Urinary bladder (tissue), 4 donors: ENCODE results near the gene SNAPIN. TPM values are rescaled to one million over a fixed set of nuclear protein-coding genes. Genes with fewer than 3 reads are reported as not detected.

ENCODE experiments used
- DNase-seq: peaks from one replicate; pipeline ENCODE4 v3.0.0-alpha.2; 2015; ENCODE audit errors: extremely low spot score
- H3K27ac ChIP-seq: one replicate; pipeline ENCODE4 v1.5.1; 2013; ENCODE audit warnings: low read depth, mild to moderate bottlenecking, moderate library complexity
- H3K36me3 ChIP-seq: one replicate; pipeline ENCODE4 v1.6.1; 2013; ENCODE audit warnings: mild to moderate bottlenecking, moderate library complexity; ENCODE audit not compliant: insufficient read depth
- H3K4me1 ChIP-seq: one replicate; pipeline ENCODE4 v1.6.1; 2013; ENCODE audit warnings: mild to moderate bottlenecking, moderate library complexity; ENCODE audit not compliant: insufficient read depth
- H3K4me3 ChIP-seq: one replicate; pipeline ENCODE4 v1.5.1; 2013; ENCODE audit warnings: low read depth, low read length
- WGBS: extraction: QIAGEN DNeasy Blood & Tissue Kit; methylation state at CpG from one replicate; pipeline ENCODE4 v1.1.7; 2013; 5-methylcytosine and 5-hydroxymethylcytosine counted together
- polyA plus RNA-seq: library from polyadenylated mRNA; stranded (reverse); fragments of 200-250 nt; gene quantifications from one replicate; pipeline ENCODE4 v1.2.3, GENCODE V29; 2013
- total RNA-seq: library from RNA; depleted of rRNA; stranded (reverse); fragments of >200 nt; gene quantifications from one replicate; pipeline ENCODE4 v1.2.3, GENCODE V29; 2014
- donor health status: healthy with polysubstance abuse.
- donor health status: healthy.

SNAPIN gene
- total and polyA plus RNA-seq, 2 donors = 36.9 to 55.9 TPM

DNA sequence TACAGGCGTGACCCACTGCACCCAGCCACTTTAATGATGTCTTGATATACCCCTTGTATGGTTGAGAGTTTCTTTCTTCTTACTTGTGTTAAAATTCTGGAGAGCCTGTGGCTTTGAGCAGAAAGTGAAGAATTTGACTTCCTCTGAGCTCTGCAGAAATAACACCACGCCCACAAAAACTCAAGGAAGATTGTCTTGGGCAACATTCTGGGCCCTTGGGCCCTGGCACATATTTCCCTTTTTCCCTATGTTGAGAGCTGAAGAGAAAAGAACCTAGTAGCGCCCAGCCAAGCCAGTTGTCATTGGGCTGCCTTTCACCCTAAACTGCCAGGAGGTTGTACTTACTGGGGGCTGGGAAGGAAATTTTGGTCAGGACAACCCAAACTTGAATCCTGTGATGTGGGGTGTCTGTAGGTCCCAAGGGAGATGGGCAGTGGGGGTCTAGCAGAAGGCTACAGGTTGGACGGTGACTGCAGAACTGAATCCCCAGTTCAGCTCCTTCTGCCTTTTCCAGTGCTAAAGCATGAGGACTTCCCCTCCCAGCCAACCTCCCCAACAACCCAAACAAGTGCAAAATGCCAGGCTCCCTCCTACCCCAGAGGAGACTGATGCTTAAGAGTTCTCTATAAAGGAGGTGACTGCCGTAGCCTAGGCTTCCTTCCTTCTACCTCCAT lies 11.7 kb upstream of the SNAPIN start:
- H3K36me3 ChIP-seq = peaks cover 5% of the 10 kb centered on the region
- no peak overlapping the region for H3K27ac ChIP-seq
- 82% methylated on average over 5 of the region's 5 CpGs for WGBS

DNA sequence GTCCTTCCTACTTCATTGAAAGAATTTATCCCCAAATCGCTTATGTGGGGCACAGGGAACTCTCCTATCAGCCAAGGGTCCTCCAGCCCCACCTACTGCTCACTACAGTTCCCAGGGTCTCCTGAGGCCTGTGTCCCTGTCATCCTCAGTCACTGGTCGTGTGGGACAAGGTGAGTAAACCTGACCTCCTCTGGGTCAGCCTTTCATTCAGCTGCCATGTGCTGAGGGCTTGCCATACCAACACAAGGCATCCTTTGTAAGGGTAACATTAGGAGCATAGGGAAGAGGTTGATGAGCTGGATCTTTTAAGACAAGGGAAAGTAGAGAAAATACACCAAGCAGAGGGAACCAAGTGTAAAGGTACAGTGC lies 11.2 kb upstream of the SNAPIN start:
- no peak overlapping the region for H3K27ac ChIP-seq
- no peaks in the 10 kb centered on the region for H3K4me1 ChIP-seq
- peaks cover 5% of the 10 kb centered on the region for H3K36me3 ChIP-seq
- no peak for DNase-seq
- no peak overlapping the region for H3K4me3 ChIP-seq
- 47% methylated on average over 2 of the region's 2 CpGs for whole genome bisulfite sequencing

More for the DNA sequence above, 11.7 kb upstream of the SNAPIN start:
- Histone ChIP-seq H3K4me1 (no peaks in the 10 kb centered on the region), H3K4me3 (no peak overlapping the region)
- no peak for DNase-seq

DNA sequence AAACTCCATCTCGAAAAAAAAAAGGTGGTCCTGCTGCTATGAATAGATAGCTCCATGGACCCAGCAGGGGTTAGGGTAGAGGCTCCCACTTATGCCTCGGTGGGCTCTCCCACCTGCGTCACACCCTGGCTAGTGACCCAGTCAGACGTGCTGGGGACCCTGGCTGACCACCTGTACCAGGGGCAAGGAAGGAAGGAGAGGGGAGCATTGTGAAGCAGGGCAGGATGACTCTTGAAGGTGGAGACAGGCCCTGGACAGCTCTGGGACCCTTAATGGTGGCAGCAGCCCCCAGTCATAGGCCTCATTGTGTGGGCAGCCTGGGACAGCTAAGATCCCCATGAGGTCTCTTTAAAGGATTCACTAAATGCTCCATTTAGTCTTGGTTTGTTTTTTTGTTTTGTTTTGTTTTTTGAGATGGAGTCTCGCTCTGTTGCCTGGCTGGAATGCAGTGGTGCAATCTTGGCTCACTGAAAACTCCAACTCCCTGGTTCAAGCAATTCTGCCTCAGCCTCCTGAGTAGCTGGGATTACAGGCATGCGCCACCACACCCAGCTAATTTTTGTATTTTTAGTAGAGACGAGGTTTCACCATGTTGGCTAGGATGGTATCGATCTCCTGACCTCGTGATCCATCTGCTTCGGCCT lies 10.4 kb upstream of the SNAPIN start:
- WGBS = 89% methylated on average over 10 of the region's 10 CpGs
- Histone ChIP-seq H3K36me3 (peaks cover 5% of the 10 kb centered on the region), H3K27ac (no peak overlapping the region), H3K4me3 (no peak overlapping the region), H3K4me1 (no peaks in the 10 kb centered on the region)
- no peak for DNase-seq

DNA sequence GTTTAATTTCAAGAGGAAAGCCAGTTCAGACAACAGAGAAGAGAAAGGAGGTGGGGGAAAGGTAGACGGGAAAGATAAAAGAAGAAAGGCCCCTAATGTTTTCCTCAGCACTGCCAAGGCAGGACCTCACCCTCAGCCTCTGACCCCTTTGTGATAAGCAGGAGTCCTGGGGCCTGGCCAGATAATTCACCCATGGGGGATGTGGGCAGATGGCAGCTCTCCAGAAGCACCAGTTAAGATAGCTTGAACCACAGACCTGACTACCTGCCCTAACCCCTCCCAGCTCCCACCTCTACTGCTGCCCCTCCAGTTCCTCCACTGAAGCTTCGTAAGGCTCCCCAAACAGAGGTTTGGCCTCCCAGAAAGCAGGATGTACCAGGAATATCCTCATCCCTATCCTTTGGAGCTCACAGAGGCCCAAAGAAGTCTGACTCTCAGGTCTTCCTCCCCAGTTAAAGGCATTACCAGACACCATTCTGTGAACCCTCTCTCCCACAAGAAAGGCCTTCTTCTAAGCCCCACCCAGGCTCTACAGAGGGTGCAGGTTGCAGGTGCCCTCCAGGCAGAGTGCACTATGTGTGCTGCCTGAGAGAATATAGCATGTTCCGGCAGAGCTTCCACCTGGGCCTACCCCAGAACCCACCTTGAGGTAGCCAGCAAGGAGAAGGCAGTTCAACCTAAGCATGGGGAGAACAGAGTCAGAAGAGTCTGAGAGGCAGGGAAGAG lies 9.2 kb upstream of the SNAPIN start:
- H3K27ac ChIP-seq = no peak overlapping the region
- no peak for DNase-seq
- H3K4me1 ChIP-seq = no peaks in the 10 kb centered on the region
- WGBS = 53% methylated on average over 3 of the region's 3 CpGs
- peaks cover 5% of the 10 kb centered on the region for H3K36me3 ChIP-seq
- H3K4me3 ChIP-seq = no peak overlapping the region

DNA sequence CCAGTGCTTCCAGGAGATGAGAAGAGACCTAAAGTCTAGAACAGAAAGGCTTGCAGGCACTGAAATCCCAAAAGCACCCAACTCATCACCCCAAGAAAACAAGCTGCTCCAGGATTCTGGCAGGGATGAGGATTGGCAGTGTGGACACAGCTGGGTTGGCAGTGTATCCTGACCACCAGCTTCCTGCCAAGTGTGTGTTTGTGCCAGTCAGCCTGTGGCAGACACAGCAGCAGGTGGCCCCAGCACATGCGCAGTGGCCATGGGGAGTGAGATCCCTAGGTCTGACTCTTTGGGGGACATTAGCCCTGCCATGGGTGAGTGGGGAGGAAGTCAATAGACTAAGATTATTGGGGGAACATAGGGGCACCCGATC lies 8.7 kb upstream of the SNAPIN start:
- 84% methylated on average over 2 of the region's 2 CpGs for WGBS
- Histone ChIP-seq H3K4me1 (no peaks in the 10 kb centered on the region), H3K27ac (no peak overlapping the region), H3K36me3 (peaks cover 3% of the 10 kb centered on the region), H3K4me3 (no peak overlapping the region)
- DNase-seq = no peak

DNA sequence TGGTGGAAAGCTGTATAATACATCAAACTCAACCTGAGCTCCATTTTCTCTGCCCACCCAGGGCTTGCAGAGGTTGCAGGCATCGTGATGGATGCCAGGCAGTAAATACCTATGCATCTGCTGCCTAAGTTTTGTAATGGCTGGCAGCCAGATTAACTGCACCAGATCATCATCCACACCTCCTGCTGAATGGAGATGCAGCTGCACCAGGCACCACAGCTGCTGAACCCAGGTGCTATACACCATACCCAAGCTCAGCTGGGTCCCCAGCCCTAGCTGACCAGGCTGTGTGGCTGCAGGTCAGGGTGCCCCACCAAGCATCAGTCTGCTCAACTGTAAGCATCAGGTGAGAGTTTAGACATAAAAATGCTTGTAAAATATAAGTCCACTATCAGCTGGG lies 6.7 kb upstream of the SNAPIN start:
- no peaks in the 10 kb centered on the region for H3K36me3 ChIP-seq
- H3K4me3 ChIP-seq = no peak overlapping the region
- H3K4me1 ChIP-seq = no peaks in the 10 kb centered on the region
- DNase-seq = no peak
- H3K27ac ChIP-seq = no peak overlapping the region
- 60% methylated on average over 1 of the region's 1 CpG for WGBS

DNA sequence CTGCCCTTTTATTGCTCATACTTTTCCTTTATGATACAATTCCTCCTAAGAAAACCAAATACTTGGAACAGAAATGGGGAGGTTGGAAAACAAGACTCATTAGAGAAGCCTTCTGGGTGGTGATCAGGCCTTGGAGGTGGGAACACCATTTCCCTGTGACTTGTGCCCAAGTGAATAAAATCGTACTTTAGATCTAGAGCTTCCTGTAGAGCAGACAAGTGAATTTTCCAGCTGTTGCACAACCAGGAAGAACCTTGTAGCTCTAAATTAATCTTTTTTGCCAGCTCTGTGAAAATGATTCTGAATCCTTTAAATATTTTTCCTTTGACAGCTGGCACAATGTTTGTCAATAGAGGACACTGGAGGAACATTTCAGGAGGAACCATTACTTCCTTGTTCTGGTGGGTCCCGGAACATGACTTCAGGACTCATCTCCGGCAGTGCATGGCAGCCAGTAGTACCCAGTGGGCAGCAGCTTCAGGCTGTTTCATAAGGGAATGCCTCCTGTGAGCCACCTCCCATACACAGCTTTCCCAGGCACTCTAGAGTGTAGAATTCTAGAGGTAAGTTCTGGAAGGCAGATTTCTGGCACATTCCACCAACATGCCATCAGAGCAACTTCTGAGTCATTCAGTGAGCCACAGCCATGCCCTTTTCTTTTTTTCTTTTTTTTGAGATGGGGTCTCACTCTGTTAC lies 5.5 kb upstream of the SNAPIN start:
- Histone ChIP-seq H3K27ac (no peak overlapping the region), H3K4me3 (no peak overlapping the region), H3K4me1 (no peaks in the 10 kb centered on the region), H3K36me3 (no peaks in the 10 kb centered on the region)
- 60% methylated on average over 3 of the region's 3 CpGs for WGBS
- no peak for DNase-seq

DNA sequence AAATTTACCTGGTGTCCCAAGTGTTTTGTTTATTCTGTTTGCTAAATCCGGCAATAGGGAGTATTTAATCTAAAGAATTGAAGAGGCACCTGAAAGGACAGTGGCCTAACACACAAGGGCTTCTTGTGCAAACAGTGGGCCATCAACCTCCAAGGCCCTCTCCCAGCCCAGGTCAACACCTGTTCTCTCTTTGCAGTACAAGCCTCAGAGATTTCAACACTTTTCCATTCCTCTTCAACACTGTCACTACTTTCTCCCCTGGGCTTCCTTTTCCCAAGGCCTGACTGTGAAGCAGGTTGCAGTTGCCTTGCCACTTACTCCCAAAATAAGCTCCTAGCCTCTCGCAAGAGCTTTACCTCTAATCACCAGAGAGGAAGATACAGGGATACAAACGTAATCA lies 3.2 kb upstream of the SNAPIN start:
- Histone ChIP-seq H3K27ac (no peak overlapping the region), H3K36me3 (no peaks in the 10 kb centered on the region), H3K4me1 (no peaks in the 10 kb centered on the region), H3K4me3 (no peak overlapping the region)
- no peak for DNase-seq
- WGBS = 86% methylated on average over 3 of the region's 3 CpGs

DNA sequence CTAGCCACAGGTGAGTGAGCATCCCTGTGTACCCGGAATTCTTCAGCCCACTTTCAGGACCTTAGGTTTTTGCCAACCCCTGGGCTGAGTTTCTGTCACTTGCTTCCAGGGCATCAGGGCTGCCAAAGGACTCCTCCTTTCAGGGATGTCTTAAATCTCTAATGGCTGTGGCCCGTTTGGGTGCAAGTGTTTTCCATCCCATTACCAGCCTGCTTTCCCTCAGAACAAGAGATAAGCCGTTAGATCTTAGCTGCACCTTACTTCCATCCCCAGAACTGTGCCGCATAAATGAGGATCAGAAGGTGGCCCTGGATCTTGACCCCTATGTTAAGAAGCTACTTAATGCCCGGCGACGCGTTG lies 652 bp downstream of the SNAPIN start:
- Histone ChIP-seq H3K4me1 (no peaks in the 10 kb centered on the region), H3K36me3 (peaks cover 3% of the 10 kb centered on the region), H3K27ac (no peak overlapping the region), H3K4me3 (peak overlapping the region; percentile 73)
- 35% methylated on average over 8 of the region's 8 CpGs for WGBS
- DNase-seq = no peak

DNA sequence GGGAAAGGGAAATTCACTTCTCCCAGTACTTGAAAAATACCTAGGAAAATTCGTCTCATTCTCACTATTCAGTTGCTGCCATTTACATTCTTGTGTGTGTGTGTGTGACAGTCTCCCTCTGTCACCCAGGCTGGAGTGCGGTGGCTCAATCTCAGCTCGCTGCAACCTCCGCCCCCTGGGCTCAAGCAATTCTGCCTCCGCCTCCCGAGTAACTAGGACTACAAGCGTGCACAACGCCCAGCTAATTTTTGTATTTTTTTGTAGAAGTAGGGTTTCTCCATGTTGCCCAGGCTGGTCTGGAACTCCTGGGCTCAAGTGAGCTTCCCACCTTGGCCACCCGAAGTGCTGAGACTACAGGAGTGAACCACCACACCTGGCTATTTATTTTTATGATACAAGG lies 1.2 kb downstream of the SNAPIN start:
- H3K4me3 ChIP-seq = peak overlapping the region; percentile 73
- H3K27ac ChIP-seq = no peak overlapping the region
- H3K36me3 ChIP-seq = peaks cover 8% of the 10 kb centered on the region
- DNase-seq = no peak
- WGBS = 80% methylated on average over 9 of the region's 9 CpGs
- H3K4me1 ChIP-seq = no peaks in the 10 kb centered on the region

DNA sequence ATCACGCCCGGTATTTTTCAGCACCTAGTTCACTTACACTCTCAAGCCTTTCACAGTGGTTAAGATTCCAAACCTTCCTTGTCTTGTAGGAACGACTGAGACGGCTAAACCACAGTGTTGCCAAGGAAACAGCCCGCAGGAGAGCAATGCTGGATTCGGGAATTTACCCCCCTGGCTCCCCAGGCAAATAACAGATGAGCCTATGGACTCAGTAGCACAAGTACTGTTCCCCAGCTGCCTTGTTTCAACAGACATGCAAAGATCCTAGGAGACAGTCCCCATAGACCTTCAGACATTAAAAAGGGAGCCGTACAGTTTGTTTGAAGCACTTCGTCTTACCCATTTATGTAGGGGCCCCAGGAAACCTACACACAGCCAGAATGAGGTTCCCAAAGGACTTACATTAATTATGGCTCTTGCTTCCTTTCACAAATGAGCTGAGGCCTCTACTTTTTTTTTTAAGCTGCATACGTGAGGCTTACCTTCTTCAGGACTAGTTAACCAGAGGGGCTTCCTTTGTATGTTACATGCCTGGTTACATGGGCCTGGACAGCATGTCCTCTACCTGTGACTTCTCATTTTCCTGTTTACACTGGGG lies 2.7 kb downstream of the SNAPIN start:
- H3K36me3 ChIP-seq = peaks cover 13% of the 10 kb centered on the region
- no peak overlapping the region for H3K27ac ChIP-seq
- no peak for DNase-seq
- no peak overlapping the region for H3K4me3 ChIP-seq
- H3K4me1 ChIP-seq = no peaks in the 10 kb centered on the region
- WGBS = 56% methylated on average over 9 of the region's 9 CpGs

DNA sequence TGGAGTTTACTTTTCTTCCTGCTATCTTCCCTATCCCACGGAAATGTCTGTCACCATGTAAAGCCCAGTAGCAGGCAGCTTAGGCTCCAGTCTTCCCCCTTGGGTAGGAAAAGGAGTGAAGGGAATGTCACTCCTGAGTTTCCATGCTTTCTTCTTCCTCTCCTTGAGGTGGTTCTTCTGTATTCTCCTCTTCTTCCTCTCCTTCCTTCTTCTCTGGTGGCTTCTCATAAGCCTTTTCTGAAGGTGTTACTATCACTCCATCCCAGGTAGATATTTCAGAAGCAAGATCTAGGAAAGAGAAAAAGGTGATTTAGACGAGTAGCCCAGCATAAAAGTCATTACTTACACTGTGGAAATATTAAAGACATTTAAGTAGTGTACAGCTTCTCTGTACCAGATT lies 3.8 kb downstream of the SNAPIN start:
- no peak for DNase-seq
- Histone ChIP-seq H3K4me3 (no peak overlapping the region), H3K4me1 (no peaks in the 10 kb centered on the region), H3K36me3 (peaks cover 18% of the 10 kb centered on the region), H3K27ac (no peak overlapping the region)
- 58% methylated on average over 2 of the region's 2 CpGs for WGBS

DNA sequence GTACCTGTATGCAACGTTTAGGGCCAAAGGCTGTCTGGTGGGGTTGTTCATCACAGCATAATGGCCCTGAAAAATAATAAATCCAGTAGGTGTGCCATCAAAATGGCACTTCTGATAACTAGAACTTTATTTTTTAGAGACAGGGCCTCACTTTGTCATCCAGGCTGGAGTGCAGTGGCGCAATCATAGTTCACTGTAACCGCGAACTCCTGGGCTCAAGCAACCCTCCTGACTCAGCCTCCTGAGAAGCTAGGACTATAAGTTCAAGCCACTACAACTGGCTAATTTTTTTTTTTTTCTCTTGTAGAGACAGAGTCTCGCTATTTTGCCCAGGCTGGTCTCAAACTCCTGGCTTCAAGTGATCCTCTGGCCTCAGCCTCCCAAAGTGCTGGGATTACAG lies 4.7 kb downstream of the SNAPIN start:
- peaks cover 18% of the 10 kb centered on the region for H3K36me3 ChIP-seq
- H3K4me1 ChIP-seq = no peaks in the 10 kb centered on the region
- WGBS = 81% methylated on average over 5 of the region's 5 CpGs
- no peak overlapping the region for H3K27ac ChIP-seq
- no peak overlapping the region for H3K4me3 ChIP-seq
- DNase-seq = no peak
